Epithelial cell of esophagus (primary cell): ENCODE results near the gene TLCD3B.

Source experiments
- DNase-seq: peaks from one replicate; pipeline ENCODE4 v3.0.0; 2010; ENCODE audit warnings: low read depth
- H3K4me3 ChIP-seq: 2 replicates; pipeline ENCODE4 v1.5.1; 2011; ENCODE audit warnings: mild to moderate bottlenecking, low read length, control low read depth
- CTCF ChIP-seq: IDR thresholded peaks from 2 replicates; pipeline ENCODE4 v1.5.1; 2011; ENCODE audit warnings: low read depth, mild to moderate bottlenecking, low read length, control low read depth, inconsistent platforms; ENCODE audit not compliant: insufficient read depth; ENCODE audit errors: missing control alignments

The TLCD3B gene

GRCh38 chr16:30009085-30009862, 21.8 kb downstream of the TLCD3B start:
- H3K4me3 ChIP-seq = no peak overlapping the region
- DNase-seq = no peak
- no peak for TF ChIP-seq CTCF

GRCh38 chr16:30007378-30007895, 23.6 kb downstream of the TLCD3B start:
- H3K4me3 ChIP-seq = no peak overlapping the region
- DNase-seq = no peak
- TF ChIP-seq CTCF = no peak

- no peak for DNase-seq
- H3K4me3 ChIP-seq = no peak overlapping the region
- no peak for TF ChIP-seq CTCF
These were observed 24.3 kb downstream of the TLCD3B start for GRCh38 chr16:30006659-30007377.

- no peak for DNase-seq
- TF ChIP-seq CTCF = no peak
- no peak overlapping the region for H3K4me3 ChIP-seq
These were observed 25.0 kb downstream of the TLCD3B start for GRCh38 chr16:30006095-30006473.

- peak; percentile 80 for TF ChIP-seq CTCF
- no peak overlapping the region for H3K4me3 ChIP-seq
- peak; percentile 47 for DNase-seq
These were observed 25.6 kb downstream of the TLCD3B start for GRCh38 chr16:30005341-30006094.

- no peak for TF ChIP-seq CTCF
- no peak overlapping the region for H3K4me3 ChIP-seq
- no peak for DNase-seq
These were observed 26.2 kb downstream of the TLCD3B start for GRCh38 chr16:30004811-30005242.
